ENCODE data around the gene MCTP1.
"Not testable (repeated sequence)": the region's sequence is repeated elsewhere in the genome, so short reads cannot be mapped to it uniquely, and the experiment has no call there.

MCTP1 gene

DNA sequence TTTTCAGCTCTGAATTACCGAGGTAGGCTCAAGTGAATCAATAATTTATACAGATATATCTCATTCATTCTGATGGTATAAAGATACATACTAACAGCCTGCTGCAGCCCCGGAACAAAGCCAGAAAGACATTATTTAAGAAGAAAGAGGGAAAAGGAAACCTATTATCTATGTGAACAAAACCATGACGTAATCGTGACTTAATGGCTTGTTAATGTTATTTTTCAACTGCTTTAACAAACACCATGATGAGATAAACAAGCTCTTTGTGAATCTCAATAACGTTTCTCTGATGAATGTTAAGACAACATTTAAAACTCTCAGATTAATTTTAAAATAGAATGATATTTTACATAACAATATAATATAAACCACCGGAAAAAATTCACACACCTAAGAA is 429.4 kb downstream of the MCTP1 start:
- DNase-seq, result no peak

DNA sequence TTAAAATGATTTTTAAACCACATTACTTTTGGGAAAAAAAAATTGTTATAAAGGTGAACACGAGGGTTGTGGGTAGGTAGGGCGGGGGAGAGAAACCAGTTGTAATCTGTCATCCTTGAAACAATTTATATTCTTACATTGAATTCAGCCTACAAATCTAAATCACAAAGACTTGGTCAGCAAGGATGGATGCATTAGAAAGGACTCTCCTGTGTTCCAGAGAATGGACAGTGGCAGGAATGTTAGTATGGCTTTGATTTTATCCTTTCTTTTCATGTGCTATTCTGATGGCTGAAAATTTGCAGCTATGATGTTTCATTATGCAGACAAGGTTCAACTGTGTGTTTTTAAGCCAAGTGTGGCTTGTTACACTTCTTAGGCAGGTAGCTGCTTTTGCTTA is 431.8 kb downstream of the MCTP1 start:
- DNase-seq, result no peak

- DNase-seq, result no peak
Measured at GRCh38 chr5:94850960-94851359, 433.9 kb downstream of the MCTP1 start.

GRCh38 chr5:94849821-94850736 is 434.8 kb downstream of the MCTP1 start:
- DNase-seq, result peak; percentile 57

GRCh38 chr5:94849324-94849723 is 435.6 kb downstream of the MCTP1 start:
- no peak for DNase-seq

DNA sequence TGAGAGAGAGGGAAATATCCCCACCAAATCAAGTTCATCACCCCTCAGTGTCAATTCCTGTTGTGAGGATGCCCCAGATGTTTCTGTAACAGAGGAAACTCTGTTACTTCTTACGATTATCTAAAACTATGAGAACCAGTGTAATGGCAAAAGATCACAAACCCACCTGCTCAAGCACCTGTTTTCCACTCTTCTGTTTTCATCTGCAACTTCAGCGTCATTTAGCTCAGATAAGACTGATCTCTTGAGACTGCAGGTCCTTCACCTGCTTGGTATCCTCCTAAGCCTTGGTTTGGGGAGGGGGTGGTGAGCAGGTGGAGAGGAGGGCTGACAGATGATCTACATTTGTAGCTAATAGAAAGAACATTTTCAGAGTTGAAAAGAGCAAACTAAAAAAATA is 437.2 kb downstream of the MCTP1 start:
- no peak for DNase-seq

GRCh38 chr5:94847019-94847418 is 437.9 kb downstream of the MCTP1 start:
- DNase-seq, result no peak

DNA sequence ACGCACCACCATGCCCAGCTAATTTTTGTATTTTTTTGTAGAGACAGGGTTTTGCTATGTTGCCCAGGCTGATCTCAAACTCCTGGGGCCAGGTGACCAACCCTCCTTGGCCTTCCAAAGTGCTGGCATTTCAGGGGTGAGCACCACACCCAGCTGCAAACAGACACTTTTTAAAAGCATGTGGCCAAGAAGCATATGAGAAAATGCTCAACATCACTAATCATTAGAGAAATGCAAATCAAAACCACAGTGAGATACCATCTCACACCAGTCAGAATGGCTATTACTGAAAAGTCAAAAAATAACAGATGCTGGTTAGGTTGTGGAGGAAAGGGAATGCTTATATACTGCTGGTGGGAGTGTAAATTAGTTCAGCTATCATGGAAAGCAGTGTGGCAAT is 439.2 kb downstream of the MCTP1 start:
- not testable (repeated sequence) for DNase-seq

DNA sequence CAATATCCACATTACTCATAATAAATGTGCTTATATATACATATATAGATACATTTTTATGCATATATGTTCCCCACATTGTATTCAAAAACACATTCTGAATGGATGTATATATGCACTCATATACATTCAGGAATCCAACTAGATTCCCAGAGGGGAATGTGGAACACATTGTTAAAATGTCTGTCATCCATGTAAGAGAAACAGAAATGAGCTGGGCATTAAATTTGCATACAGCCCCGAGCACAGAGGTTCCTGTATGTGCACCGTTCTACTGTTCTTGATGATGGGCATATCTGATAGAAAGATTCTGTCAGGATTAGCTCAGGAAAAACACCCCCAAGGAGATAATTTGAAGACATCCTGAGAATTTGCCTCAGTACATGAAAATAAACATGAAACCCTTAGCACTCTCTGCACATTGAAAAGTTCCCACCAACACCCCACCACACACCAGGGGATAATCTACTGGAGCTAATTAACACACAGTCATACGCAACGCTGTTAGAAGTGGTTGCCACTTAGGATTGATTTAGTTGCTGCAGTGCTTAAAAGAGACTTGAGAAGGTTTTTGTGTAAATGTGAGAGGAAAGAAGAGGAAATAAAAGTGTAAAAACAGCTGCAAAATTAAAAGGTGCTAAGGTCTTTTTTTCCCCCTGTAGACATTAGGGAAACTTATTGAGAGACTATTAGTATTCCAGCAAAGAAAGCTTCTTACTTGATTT is 443.1 kb downstream of the MCTP1 start:
- no peak for DNase-seq

DNA sequence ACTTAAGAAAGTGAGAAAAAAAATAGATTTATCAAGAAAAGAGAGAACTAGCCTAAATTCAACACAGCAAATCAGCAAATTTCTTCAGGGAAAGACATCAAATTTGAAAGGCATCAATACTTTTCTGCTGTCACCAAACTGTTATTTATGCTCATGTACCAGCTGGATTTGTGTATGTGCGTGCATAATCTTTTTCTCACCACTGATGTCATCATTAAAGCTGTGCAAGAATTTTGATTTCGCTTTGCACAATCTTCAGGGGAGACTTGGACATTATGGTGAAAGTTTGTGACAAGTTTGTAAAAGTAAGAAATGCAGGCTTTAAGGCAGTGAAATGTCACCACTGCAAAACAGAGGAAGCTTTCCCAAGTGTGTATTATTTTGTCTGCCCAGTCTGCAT is 451.0 kb downstream of the MCTP1 start:
- DNase-seq, result no peak

DNA sequence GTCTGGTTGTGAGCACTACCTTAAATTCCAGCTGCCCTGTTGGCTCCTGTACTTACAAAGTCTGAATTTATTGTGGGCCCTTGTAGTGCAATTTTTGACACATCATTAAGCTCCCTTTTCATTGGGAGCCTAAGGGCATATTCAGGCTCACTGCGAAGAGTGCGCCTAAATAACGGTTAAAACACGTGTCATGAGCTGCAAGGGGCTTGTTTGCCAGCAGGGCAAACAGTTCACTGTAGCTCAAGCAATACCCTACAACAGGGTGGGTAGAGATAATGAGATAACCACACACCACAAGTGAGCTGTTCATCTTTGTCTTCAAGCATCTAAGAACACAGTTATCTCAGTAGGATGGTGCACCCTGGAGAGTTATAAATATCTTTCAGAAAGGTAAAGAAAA is 452.2 kb downstream of the MCTP1 start:
- DNase-seq, result no peak

- DNase-seq, result no peak
Measured at GRCh38 chr5:94830520-94830919, 454.4 kb downstream of the MCTP1 start.

GRCh38 chr5:94828222-94828621 is 456.7 kb downstream of the MCTP1 start:
- not testable (repeated sequence) for DNase-seq

- DNase-seq, result no peak
Measured at GRCh38 chr5:94820488-94820887, 464.4 kb downstream of the MCTP1 start.

DNA sequence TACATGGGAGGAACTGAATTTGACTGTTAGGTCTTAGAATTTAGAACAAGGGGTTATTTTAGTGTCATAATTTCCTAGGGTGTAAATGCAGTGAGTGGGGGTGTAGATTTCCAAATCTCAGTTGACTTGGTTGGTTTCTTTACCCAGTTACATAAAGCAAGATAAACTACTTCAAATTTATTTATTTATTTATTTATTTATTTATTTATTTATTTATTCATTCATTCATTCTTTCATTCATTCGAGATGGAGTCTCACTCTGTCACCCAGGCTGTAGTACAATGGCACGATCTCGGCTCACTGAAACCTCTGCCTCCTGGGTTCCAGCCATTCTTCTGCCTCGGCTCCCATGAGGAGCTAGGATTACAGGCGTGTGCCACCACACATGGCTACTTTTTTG is 466.0 kb downstream of the MCTP1 start:
- no peak for DNase-seq

DNA sequence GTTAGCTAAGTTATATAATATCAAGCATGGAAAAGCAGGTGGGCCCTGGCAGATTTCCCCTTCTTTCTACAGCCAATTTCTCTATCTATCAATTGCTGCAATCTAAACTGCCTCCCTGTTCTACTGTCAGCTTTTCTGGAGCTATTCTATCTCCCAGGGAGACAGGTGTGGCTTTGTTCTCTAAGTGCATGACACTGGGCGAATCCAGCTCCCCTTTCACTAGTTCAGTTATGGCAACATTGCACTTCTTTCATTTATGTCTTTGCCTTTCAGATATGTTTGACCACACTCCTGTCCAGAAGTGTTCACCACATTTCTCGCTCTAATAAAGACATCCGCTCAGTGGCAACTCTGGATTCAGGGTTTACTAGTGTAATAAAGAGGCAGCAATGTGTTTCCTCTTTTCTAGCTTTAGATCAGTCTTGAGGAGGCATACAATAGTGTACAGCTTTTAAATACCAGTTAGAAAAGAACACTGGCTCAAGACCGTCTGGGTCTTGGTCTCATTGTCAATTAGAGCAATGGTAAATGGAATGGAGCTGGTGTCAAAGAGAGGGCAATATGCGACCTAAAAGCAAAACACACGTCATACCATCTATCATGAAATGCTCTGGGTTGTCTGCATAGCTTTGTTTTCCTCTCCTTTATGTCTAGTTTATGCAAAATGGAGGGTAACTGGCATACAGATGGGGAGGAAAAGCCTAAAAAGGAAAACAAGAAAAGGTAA is 469.4 kb downstream of the MCTP1 start:
- DNase-seq, result peak; percentile 12

DNA sequence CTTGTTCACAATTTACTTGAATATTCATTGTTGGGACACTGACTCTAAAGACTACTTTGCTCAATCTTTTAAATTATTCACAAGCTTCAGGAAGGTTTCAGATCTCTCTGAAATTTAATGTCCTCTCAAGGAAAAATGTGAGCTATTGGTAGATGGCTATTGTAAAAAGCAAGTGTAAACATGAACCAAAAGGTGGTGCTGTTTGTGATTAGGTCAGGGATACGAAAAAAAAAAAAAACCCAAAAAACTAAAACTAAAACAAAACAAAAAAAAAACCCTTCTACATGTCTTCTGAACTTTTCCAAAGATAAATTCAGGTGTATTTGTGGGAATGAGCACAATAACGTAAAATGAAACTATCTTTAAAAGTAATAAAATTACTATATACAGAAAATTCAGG is 472.7 kb downstream of the MCTP1 start:
- no peak for DNase-seq

GRCh38 chr5:94811331-94811730 is 473.6 kb downstream of the MCTP1 start:
- no peak for DNase-seq

GRCh38 chr5:94810877-94811276 is 474.0 kb downstream of the MCTP1 start:
- DNase-seq, result no peak

DNA sequence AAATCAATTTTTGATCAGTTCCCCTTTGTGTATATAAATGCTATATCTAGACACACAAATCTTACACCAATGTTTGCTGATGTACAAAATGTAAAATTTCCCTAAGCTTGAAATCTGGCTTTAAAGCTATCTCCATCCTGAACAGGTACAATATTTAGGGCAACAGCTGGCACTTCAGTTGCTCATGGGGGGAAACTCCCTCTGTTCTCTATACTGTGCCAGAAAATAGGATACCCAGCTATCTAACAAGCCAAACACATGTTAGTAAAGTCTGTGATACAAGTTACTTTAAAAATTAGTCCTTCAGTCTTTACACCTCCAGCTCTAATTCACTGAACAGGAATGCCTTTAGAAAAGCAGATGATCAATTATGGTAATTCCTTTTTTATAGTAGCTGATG is 474.6 kb downstream of the MCTP1 start:
- DNase-seq, result no peak

DNA sequence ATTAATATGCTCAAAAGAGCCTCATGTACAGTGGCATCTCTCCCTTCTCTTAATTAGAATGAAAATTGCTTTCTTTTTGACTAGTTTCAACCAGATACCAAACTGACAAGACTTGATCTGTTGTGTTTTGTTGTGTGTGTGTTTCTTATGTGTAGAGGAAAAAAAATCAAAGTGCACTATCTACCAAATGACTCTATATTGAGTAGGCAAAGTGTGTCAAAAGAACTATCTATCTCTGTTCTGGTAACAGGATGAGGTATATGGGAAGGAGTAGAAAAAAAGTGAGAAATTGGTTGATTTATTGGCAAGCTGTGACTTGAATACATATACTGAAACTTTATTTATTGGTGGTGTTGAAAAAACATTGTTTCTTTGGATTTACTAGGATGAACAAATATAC is 476.4 kb downstream of the MCTP1 start:
- DNase-seq, result no peak

- no peak for DNase-seq
Measured at GRCh38 chr5:94807985-94808384, 476.9 kb downstream of the MCTP1 start.

- DNase-seq, result no peak
Measured at GRCh38 chr5:94802450-94802849, 482.4 kb downstream of the MCTP1 start.

GRCh38 chr5:94796586-94796985 is 488.3 kb downstream of the MCTP1 start:
- DNase-seq, result no peak
